HG03159 (cell line): ENCODE measurements around the gene CLIP3.
A peak's percentile ranks its signal among the peaks of the same experiment; 100 is the strongest.
"Not testable (repeated sequence)": the region's sequence is repeated elsewhere in the genome, so short reads cannot be mapped to it uniquely, and the experiment has no call there.

Source experiments
- ATAC-seq: cut with Tn5 transposase; IDR thresholded peaks from one replicate; pipeline ENCODE4 v1.9.1; 2021; ENCODE audit warnings: mild to moderate bottlenecking, moderate library complexity; ENCODE audit not compliant: unreplicated experiment

CLIP3 gene, protein sequence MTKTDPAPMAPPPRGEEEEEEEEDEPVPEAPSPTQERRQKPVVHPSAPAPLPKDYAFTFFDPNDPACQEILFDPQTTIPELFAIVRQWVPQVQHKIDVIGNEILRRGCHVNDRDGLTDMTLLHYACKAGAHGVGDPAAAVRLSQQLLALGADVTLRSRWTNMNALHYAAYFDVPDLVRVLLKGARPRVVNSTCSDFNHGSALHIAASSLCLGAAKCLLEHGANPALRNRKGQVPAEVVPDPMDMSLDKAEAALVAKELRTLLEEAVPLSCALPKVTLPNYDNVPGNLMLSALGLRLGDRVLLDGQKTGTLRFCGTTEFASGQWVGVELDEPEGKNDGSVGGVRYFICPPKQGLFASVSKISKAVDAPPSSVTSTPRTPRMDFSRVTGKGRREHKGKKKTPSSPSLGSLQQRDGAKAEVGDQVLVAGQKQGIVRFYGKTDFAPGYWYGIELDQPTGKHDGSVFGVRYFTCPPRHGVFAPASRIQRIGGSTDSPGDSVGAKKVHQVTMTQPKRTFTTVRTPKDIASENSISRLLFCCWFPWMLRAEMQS

DNA sequence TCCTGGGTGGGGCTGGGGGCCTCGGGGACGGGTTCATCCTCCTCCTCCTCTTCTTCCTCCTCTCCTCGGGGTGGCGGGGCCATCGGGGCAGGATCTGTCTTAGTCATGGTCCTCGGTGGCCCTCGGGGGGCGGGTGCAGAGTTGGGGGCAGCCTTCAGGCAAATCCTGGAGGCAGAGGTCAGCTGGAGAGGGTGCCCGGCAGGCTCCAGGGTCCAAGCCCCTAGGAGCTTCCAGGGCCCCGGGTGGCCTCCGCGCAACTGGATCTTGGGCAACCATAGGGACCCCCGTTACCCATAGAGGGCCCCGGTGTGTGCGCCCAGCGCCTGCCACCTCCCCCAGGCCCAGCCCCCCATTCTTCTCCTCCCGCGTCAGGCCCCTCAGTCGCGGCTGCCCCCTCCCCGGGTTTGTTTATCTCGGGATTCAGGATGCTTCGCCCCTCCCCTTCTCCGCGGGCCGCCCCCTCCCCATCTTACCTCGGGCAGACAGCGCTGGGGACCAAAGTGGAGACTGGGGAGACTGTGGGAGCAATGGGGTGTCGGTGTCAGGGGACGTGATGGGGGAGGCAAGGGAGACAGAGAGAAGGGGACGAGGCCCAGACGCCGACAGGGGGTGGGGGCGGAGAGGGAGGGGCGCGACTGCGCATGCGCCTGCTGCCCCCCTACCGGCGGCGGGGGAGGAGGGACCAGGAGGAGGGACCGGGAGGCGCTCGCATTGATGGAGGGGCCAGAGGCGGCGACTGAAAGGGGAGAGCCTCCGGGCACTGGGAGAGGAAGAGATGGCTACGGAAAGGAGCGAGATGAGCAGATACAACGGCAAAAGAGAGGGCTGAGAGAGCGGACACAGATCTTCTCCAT is at the start of gene CLIP3:
TSS of gene CLIP3 (minus strand) at position 623 of the 854 bp plus-strand sequence. CDS start at position 107, 516 bp downstream.
- no peak for ATAC-seq

DNA sequence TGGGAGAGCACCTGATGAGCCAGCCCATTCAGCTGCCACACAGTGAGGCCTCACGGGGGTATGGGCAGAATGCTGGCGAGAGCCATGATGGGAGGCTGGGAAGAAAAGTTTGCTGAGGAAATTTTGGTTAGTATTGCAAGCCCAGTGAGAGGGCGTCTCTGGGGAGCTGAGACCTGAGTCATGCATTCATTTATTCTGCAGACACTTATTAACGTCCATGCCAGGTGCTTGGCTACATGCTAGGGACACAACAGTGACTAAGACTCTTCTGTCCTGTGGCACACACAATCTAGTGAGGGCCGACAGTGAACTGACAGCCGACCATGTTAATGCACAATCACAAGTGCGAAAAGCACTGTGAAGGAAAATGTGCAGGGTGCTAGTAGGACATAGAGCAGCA is 49.2 kb upstream of the CLIP3 start:
- no peak for ATAC-seq

GRCh38 chr19:36081385-36081784 is 48.7 kb upstream of the CLIP3 start:
- no peak for ATAC-seq

DNA sequence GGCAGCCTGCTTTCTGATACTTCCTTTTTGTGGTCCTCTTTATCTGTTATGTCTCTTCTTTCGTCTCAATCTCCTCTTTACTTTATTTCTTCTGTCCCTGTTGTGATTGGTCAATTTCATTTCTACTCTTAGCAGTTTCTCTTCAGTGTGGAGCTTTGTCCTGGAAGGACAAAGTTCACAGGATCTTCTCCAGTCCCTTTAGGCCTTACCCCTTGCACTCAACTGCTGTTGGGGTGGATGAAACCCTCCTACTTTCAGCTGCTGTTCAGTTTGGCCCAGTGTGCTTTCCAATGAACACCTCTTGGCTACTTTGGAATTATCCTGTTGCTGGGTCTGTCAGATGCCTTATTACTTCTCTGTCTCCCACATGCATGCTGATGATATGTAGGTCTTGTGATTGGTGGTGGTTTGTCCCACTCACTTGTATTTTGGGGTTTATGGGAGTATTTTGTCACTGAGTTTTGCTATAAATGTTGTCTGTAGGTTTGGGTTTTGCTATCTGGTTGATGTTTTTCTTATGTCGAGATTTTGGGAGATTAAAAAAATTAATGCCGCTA is 46.8 kb upstream of the CLIP3 start:
- ATAC-seq, result no peak

DNA sequence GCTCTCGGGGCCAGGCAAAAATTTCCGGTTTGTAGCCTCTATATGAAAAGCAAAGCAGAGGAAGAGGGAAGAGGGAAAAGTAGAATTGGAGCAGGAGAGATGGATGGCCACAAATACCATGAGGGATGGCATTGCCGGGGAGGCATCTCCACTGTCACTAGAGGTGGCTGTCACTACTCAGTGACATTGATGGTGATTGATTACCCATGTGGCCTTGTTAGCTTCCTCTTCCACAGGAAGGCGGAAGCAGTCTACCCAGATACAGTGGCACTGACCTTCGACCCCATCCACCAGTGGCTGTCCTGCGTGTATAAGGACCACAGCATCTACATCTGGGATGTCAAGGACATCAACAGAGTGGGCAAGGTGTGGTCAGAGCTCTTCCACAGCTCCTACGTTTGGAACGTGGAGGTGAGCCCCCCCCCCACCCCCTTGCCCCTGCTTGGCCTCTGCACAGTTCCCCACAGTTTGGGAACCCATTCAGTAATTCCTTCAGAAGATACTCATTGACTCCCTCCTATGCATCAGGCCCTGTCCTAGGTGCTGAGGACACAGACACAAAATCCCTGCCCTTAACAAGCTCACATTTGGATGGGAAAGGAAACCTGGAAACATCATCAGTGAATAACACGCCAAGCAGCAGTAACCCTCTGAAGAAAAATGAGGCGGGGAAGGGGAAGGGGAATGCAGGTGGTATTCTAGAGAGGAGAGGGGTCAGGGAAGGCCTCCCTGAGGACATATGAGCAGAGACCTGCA is 40.6 kb upstream of the CLIP3 start:
- no peak for ATAC-seq

- ATAC-seq, result no peak
These were observed 39.4 kb upstream of the CLIP3 start for GRCh38 chr19:36072081-36072480.

- ATAC-seq, result not testable (repeated sequence)
These were observed 36.3 kb upstream of the CLIP3 start for GRCh38 chr19:36068810-36069499.

DNA sequence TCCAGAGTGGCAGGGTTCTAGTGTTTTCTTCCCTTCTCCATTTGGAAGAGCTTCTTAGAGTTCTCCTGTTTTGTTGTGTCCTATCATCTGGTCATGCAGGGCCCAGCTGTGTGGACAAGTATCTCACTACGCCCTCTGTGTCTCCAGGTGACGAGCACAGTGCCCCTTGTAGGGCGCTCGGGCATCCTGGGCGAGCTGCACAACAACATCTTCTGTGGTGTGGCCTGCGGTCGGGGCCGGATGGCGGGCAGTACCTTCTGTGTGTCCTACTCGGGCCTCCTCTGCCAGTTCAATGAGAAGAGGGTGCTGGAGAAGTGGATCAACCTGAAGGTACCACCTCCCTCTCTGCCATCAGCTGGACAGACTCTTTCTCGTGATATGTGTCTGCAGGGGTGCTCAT is 35.0 kb upstream of the CLIP3 start:
- ATAC-seq, result no peak

GRCh38 chr19:36064826-36065225 is 32.2 kb upstream of the CLIP3 start:
- ATAC-seq, result no peak

DNA sequence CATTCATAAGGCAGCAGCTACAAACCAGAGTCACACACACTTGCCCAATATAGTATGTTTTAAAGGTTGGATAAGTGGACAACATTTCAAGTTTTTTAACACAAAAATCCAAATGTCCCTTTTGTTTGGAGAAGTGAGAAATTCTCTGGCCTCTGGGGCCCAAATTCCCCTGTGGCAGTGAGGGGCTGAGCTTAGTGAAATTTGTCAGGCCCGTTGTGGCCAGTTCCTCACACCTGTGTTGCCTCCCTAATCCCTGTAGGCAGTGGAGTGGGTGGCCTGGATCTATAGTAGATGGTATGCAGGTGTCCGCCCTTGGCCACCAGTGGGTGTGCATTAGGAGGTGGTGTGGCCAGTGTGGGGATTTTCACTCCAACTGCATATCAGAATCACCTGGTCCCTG is 28.7 kb upstream of the CLIP3 start:
- ATAC-seq, result no peak

DNA sequence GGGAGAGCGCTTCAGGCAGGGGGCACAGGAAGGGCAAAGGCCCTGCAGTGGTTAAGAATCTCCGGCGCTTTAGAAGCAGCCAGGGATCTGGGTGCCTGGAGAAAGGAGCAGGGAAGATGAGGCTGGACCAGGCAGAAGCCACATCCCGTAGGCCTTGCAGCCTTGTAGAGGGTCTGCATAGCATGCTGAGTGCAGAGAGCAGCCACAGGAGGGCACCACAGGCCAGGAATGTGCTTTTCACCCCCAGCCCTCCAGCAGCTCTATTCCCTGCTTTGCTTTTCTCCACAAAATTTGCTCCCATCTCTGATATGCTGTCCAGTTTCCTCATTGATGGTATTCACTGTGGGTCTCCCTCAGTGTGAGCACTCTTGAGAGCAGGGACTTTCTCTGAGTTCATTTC is 27.8 kb upstream of the CLIP3 start:
- ATAC-seq, result no peak

DNA sequence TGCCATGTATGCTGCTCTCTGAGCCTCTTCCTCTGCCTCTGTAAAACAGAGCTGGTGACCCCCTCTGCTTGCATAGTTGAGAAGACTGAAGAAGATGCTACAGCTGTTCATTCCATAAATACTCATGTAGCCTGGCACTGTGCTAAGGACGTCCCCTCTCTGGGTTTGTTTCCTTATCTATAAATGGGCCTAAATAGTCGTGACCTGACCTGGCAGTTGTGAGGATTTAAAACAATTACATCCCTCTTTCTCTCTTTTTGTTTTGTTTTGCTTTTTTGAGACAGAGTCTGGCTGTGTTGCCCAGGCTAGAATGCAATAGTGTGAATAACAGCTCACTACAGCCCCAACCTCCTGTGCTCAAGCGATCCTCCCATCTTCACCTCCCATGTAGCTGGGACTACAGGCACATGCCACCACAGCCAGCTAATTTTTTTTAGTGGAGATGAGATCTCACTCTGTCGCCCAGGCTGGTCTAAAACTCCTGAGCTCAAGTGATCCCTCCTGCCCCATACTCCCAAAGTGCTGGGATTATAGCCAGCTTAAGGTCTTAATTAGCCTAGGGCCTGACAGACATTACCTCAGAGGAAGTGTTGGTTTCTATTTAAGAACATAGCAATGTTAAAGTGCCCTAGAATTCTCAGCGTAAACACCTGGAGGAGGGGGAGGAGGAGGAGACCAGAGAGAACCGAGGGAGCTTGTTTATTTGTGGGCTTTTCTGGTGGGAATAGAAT is 26.7 kb upstream of the CLIP3 start:
- ATAC-seq, result no peak

DNA sequence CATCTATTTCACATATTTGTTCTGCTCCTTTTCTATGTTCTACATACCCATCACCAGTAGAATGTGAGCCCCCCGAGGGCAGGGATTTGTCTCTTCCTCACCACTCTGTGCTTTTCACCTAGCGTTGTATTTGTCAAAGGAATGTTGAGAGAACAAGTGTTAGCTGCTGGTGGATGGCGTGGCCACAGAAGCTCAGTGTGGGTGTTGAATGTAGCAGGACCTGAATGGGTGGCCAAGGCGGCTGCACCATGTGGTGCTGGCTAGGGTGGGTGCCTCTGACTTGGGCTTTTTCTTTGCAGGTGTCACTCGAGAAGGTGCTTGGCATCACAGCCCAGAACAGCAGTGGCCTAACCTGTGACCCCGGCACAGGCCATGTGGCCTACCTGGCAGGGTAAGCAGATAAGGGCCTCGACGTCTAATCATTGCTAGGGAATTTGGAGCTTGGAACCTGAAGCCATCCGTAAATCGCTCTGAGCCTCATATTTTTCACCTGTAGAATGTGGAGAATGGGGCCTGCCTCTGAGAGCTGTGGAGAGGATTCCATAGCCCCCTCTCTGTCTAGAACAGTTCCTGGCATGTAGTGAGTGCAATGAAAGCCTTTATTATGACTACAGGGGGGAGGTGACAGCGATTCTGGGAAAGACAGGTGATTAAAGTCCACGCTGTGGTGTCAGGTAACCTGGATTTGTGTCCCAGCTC is 26.0 kb upstream of the CLIP3 start:
- no peak for ATAC-seq

DNA sequence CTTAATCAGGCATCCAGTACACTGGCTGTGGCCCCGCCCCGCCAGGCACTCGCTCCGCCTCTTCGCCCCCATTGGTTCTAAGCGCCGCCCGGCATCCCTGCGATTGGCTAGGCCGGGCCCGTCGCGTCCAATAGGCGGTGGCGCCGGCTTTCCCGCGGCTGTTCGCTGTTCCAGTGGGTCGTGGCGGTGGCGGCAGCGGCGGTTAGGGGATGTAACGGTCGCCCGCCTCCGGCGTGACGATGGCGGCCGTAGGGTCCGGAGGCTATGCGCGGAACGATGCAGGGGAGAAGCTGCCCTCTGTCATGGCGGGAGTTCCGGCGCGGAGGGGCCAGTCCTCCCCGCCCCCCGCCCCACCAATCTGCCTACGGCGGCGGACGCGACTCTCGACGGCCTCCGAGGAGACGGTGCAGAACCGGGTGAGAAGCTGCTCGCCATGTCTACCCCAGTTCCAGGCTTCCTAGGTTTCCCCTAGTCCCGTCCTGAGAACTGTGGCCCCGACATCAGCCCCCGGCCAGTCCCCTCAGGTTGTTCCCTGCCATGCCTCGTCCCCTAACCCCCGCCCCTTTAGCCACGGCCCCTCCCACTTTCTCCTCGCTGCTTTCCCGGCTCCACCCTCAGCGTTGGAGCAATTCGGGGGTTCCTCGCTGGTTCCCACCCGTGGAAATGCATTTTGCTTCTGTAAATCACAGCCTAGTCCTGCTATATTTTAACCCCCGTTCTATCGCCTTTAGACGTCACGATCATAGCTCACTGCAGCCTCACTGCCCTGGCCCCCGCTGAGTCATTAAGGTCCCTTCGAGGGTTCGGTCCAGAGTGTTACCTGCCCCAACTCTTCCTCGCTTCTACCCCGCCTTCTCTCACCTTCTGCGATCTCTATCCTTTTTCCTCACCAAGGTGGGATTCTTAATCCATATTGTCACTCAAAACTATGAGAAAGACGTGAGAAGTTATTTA is 22.3 kb upstream of the CLIP3 start, which contains the start of gene WDR62:
TSS of gene WDR62 (plus strand) at position 165 of the 954 bp plus-strand sequence. CDS start at position 240, 75 bp downstream.
- peak; percentile 65 for ATAC-seq

- peak; percentile 81 for ATAC-seq
These were observed 21.6 kb upstream of the CLIP3 start, which contains the start of gene THAP8 for GRCh38 chr19:36054119-36054732. TSS of gene THAP8 (minus strand) at chr19:36054285. CDS start at chr19:36054217, 68 bp downstream.

- ATAC-seq, result no peak
These were observed 19.0 kb upstream of the CLIP3 start for GRCh38 chr19:36051637-36052036.

- ATAC-seq, result no peak
These were observed 18.6 kb upstream of the CLIP3 start for GRCh38 chr19:36051236-36051635.
